Thymus (tissue), 11 donors: ENCODE results near the gene KCNJ12. TPM values are rescaled to one million over a fixed set of nuclear protein-coding genes. Genes with fewer than 3 reads are reported as not detected.
A peak's percentile ranks its signal among the peaks of the same experiment; 100 is the strongest.
"Not testable (repeated sequence)": the region's sequence is repeated elsewhere in the genome, so short reads cannot be mapped to it uniquely, and the experiment has no call there.

Experiments
- DNase-seq, 9 donors: peaks; one replicate each; pipeline ENCODE4 v3.0.0-alpha.2; 2013; ENCODE audit warnings: low spot score in 9 of 9, low read depth in 6 of 9, missing footprints in 1 of 9
- H3K27ac ChIP-seq, 2 donors: one replicate each; pipeline ENCODE4 v1.5.1; 2013; ENCODE audit warnings: control low read depth in 1 of 2, low read depth in 1 of 2, low read length in 1 of 2, mild to moderate bottlenecking in 1 of 2, moderate library complexity in 1 of 2
- H3K27me3 ChIP-seq, 2 donors: one replicate each; pipeline ENCODE4 v1.5.1; 2013; ENCODE audit warnings: low read length in 1 of 2; ENCODE audit not compliant: control insufficient read depth in 2 of 2, insufficient read depth in 1 of 2
- H3K36me3 ChIP-seq, 2 donors: one replicate each; pipeline ENCODE4 v1.5.1; 2013; ENCODE audit warnings: low read length in 1 of 2, mild to moderate bottlenecking in 1 of 2, moderate library complexity in 1 of 2; ENCODE audit not compliant: control insufficient read depth in 2 of 2, insufficient read depth in 2 of 2
- H3K4me1 ChIP-seq, 2 donors: one replicate each; pipeline ENCODE4 v1.5.1; 2013; ENCODE audit warnings: low read length in 2 of 2; ENCODE audit not compliant: control insufficient read depth in 2 of 2, insufficient read depth in 2 of 2
- H3K4me3 ChIP-seq, 2 donors: one replicate each; pipeline ENCODE4 v1.5.1; 2013; ENCODE audit warnings: low read length in 2 of 2, control low read depth in 1 of 2, mild to moderate bottlenecking in 1 of 2
- H3K9me3 ChIP-seq, 2 donors: one replicate each; pipeline ENCODE4 v1.5.1; 2013; ENCODE audit warnings: low read length in 1 of 2, mild to moderate bottlenecking in 1 of 2; ENCODE audit not compliant: control insufficient read depth in 2 of 2, insufficient read depth in 1 of 2
- WGBS: extraction: QIAGEN DNeasy Blood & Tissue Kit; methylation state at CpG from one replicate; pipeline ENCODE4 v1.1.7; 2013; 5-methylcytosine and 5-hydroxymethylcytosine counted together
- polyA plus RNA-seq: library from polyadenylated mRNA; stranded (reverse); fragments of 200-250 nt; gene quantifications from one replicate; pipeline ENCODE4 v1.2.3, GENCODE V29; 2013
- total RNA-seq: library from RNA; stranded (reverse); fragments of 120-200 nt; gene quantifications from one replicate; pipeline ENCODE4 v1.2.4, GENCODE V29; 2013
- donor health status: healthy.

KCNJ12 gene
- total and polyA plus RNA-seq, 2 donors = 0.37 to 0.85 TPM

GRCh38 chr17:21455761-21456160 is 79.6 kb downstream of the KCNJ12 start:
- Histone ChIP-seq H3K36me3 (no peaks in the 10 kb centered on the region), H3K27me3 (peaks cover 4 to 34% of the 10 kb centered on the region in 2 donors), H3K4me1 (peaks cover 0 to 6% of the 10 kb centered on the region in 2 donors), H3K27ac (no peak overlapping the region), H3K9me3 (no peaks in the 10 kb centered on the region), H3K4me3 (no peak overlapping the region)
- no peak for DNase-seq
- 94% methylated on average over 6 of the region's 6 CpGs for WGBS

GRCh38 chr17:21456449-21456848 is 80.3 kb downstream of the KCNJ12 start:
- H3K4me3 ChIP-seq = not testable (repeated sequence)
- 85% methylated on average over 5 of the region's 5 CpGs for whole genome bisulfite sequencing

GRCh38 chr17:21457051-21458026 is 81.2 kb downstream of the KCNJ12 start:
- no peak overlapping the region for H3K4me3 ChIP-seq
- no peaks in the 10 kb centered on the region for H3K36me3 ChIP-seq
- 21% methylated on average over 36 of the region's 36 CpGs for WGBS
- peaks cover 0 to 5% of the 10 kb centered on the region in 2 donors for H3K4me1 ChIP-seq
- peaks cover 4 to 32% of the 10 kb centered on the region in 2 donors for H3K27me3 ChIP-seq
- H3K27ac ChIP-seq = no peak overlapping the region
- no peaks in the 10 kb centered on the region for H3K9me3 ChIP-seq
- peak; percentile 65 to 90 (median 75) for DNase-seq

More at GRCh38 chr17:21456449-21456848, 80.3 kb downstream of the KCNJ12 start:
- peaks cover 4 to 34% of the 10 kb centered on the region in 2 donors for H3K27me3 ChIP-seq
- DNase-seq, H3K9me3 ChIP-seq, H3K4me1 ChIP-seq, H3K36me3 ChIP-seq, H3K27ac ChIP-seq: not testable (repeated sequence)

GRCh38 chr17:21458054-21458453 is 81.9 kb downstream of the KCNJ12 start:
- Histone ChIP-seq H3K9me3 (no peaks in the 10 kb centered on the region), H3K36me3 (no peaks in the 10 kb centered on the region), H3K4me3 (no peak overlapping the region), H3K4me1 (peaks cover 2 to 3% of the 10 kb centered on the region in 2 donors), H3K27me3 (peaks cover 0 to 26% of the 10 kb centered on the region in 2 donors), H3K27ac (no peak overlapping the region)
- DNase-seq = no peak
- 84% methylated on average over 7 of the region's 7 CpGs for WGBS

- Histone ChIP-seq H3K27me3 (peaks cover 0 to 33% of the 10 kb centered on the region in 2 donors), H3K36me3 (no peaks in the 10 kb centered on the region), H3K4me3 (no peak overlapping the region), H3K4me1 (peaks cover 8 to 13% of the 10 kb centered on the region in 2 donors), H3K27ac (no peak overlapping the region), H3K9me3 (no peaks in the 10 kb centered on the region)
- WGBS = 93% methylated on average over 8 of the region's 8 CpGs
- DNase-seq = no peak
Observed at GRCh38 chr17:21459536-21459935, 83.4 kb downstream of the KCNJ12 start.

- H3K4me3 ChIP-seq = no peak overlapping the region
- H3K27me3 ChIP-seq = peaks cover 0 to 37% of the 10 kb centered on the region in 2 donors
- no peak overlapping the region for H3K27ac ChIP-seq
- H3K36me3 ChIP-seq = no peaks in the 10 kb centered on the region
- 91% methylated on average over 6 of the region's 6 CpGs for WGBS
- H3K9me3 ChIP-seq = no peaks in the 10 kb centered on the region
- DNase-seq = no peak
- H3K4me1 ChIP-seq = peaks cover 8 to 13% of the 10 kb centered on the region in 2 donors
Observed at GRCh38 chr17:21460358-21460757, 84.2 kb downstream of the KCNJ12 start.

GRCh38 chr17:21462237-21462636 is 86.1 kb downstream of the KCNJ12 start:
- WGBS = 98% methylated on average over 8 of the region's 8 CpGs
- H3K4me3 ChIP-seq = no peak overlapping the region
- H3K36me3 ChIP-seq = no peaks in the 10 kb centered on the region
- no peaks in the 10 kb centered on the region for H3K9me3 ChIP-seq
- H3K27ac ChIP-seq = no peak overlapping the region
- H3K27me3 ChIP-seq = peaks cover 0 to 37% of the 10 kb centered on the region in 2 donors
- no peak for DNase-seq
- peaks cover 8 to 13% of the 10 kb centered on the region in 2 donors for H3K4me1 ChIP-seq

- Histone ChIP-seq H3K4me1 (peaks cover 8 to 13% of the 10 kb centered on the region in 2 donors), H3K27me3 (peaks cover 0 to 29% of the 10 kb centered on the region in 2 donors), H3K36me3 (no peaks in the 10 kb centered on the region), H3K27ac (no peak overlapping the region), H3K4me3 (no peak overlapping the region), H3K9me3 (no peaks in the 10 kb centered on the region)
- 19% methylated on average over 11 of the region's 11 CpGs for WGBS
- DNase-seq = peak in 1 of 9 donors; percentile 24
Observed at GRCh38 chr17:21463204-21463661, 87.1 kb downstream of the KCNJ12 start.

- Histone ChIP-seq H3K4me3 (peak overlapping the region in 1 of 2 donors; percentile 0), H3K27me3 (peaks cover 0 to 24% of the 10 kb centered on the region in 2 donors), H3K9me3 (no peaks in the 10 kb centered on the region), H3K27ac (no peak overlapping the region), H3K36me3 (no peaks in the 10 kb centered on the region), H3K4me1 (peaks cover 8 to 13% of the 10 kb centered on the region in 2 donors)
- 13% methylated on average over 48 of the region's 48 CpGs for WGBS
- peak in 2 of 9 donors; percentile 13 to 38 for DNase-seq
Observed at GRCh38 chr17:21463779-21464407, 87.7 kb downstream of the KCNJ12 start.
